Endodermal cell (in vitro differentiated cells): ENCODE data around the gene AMH. TPM values are rescaled to one million over a fixed set of nuclear protein-coding genes. Genes with fewer than 3 reads are reported as not detected.

Experiments used
- DNase-seq: peaks from one replicate; pipeline ENCODE4 v3.0.0-alpha.2; 2017
- H3K27ac ChIP-seq: 2 replicates; pipeline ENCODE4 v1.5.1; 2013; ENCODE audit warnings: mild to moderate bottlenecking, low read depth, low read length, moderate library complexity
- H3K27me3 ChIP-seq: 2 replicates; pipeline ENCODE4 v1.6.1; 2013; ENCODE audit warnings: mild to moderate bottlenecking, low read length, moderate library complexity; ENCODE audit not compliant: insufficient read depth, control insufficient read depth, poor library complexity, severe bottlenecking
- H3K36me3 ChIP-seq: 2 replicates; pipeline ENCODE4 v1.7.0; 2013; ENCODE audit warnings: mild to moderate bottlenecking, low read length, moderate library complexity; ENCODE audit not compliant: control insufficient read depth, insufficient read depth
- H3K4me1 ChIP-seq: one replicate; pipeline ENCODE4 v1.7.0; 2013; ENCODE audit warnings: low read length; ENCODE audit not compliant: control insufficient read depth, insufficient read depth
- H3K4me3 ChIP-seq: 2 replicates; pipeline ENCODE4 v1.5.1; 2013; ENCODE audit warnings: mild to moderate bottlenecking, low read length, moderate library complexity
- H3K9ac ChIP-seq: 2 replicates; pipeline ENCODE4 v1.6.1; 2013; ENCODE audit warnings: mild to moderate bottlenecking, low read length, moderate library complexity; ENCODE audit not compliant: poor library complexity, severe bottlenecking; ENCODE audit errors: extremely low read depth
- H3K9me3 ChIP-seq: 2 replicates; pipeline ENCODE4 v1.6.1; 2013; ENCODE audit warnings: mild to moderate bottlenecking, low read length, moderate library complexity; ENCODE audit not compliant: control insufficient read depth
- H3K27ac Mint-ChIP-seq: 2 replicates; pipeline ENCODE4 v1.8.0; 2020; ENCODE audit warnings: mixed read lengths
- H3K27me3 Mint-ChIP-seq: 2 replicates; pipeline ENCODE4 v1.8.0; 2021; ENCODE audit warnings: mild to moderate bottlenecking, mixed read lengths; ENCODE audit not compliant: insufficient read depth
- H3K36me3 Mint-ChIP-seq: 2 replicates; pipeline ENCODE4 v1.8.0; 2020; ENCODE audit warnings: low read depth, mixed read lengths
- H3K4me1 Mint-ChIP-seq: 2 replicates; pipeline ENCODE4 v1.8.0; 2020; ENCODE audit warnings: mixed read lengths
- H3K4me3 Mint-ChIP-seq: 2 replicates; pipeline ENCODE4 v1.8.0; 2020; ENCODE audit warnings: mild to moderate bottlenecking, moderate library complexity, mixed read lengths
- H3K9me3 Mint-ChIP-seq: 2 replicates; pipeline ENCODE4 v1.8.0; 2020; ENCODE audit warnings: mild to moderate bottlenecking, mixed read lengths
- WGBS, 2 experiments: methylation state at CpG; one replicate each; pipeline versions ENCODE4 v1.1.5 to v1.1.7; 2013; ENCODE audit warnings: missing lambda C conversion rate in 2 of 2, mixed read lengths in 1 of 2; ENCODE audit not compliant: insufficient coverage in 1 of 2, insufficient read length in 1 of 2; 5-methylcytosine and 5-hydroxymethylcytosine counted together
- total RNA-seq, 2 donors: library from RNA; stranded (reverse); fragmentation: NEBNext Ultra II Directional in 1 of 2; extraction: Animal tissue kit (Norgen Biotek cat#: 25700) in 1 of 2; gene quantifications; 2 replicates in 1 of 2; 3 replicates in 1 of 2; pipeline ENCODE4 v1.2.1, GENCODE V29; 2021
- TF ChIP-seq, protein P1 (sequence below): fragments of 200-600 bp; sonication (generic); conservative IDR thresholded peaks from 2 replicates; pipeline ENCODE4 v1.5.0; 2021; ENCODE audit warnings: antibody characterized with exemption, mild to moderate bottlenecking

The AMH gene
- total RNA-seq, 2 donors from 2014 or later = 20.5 to 35.1 TPM

DNA sequence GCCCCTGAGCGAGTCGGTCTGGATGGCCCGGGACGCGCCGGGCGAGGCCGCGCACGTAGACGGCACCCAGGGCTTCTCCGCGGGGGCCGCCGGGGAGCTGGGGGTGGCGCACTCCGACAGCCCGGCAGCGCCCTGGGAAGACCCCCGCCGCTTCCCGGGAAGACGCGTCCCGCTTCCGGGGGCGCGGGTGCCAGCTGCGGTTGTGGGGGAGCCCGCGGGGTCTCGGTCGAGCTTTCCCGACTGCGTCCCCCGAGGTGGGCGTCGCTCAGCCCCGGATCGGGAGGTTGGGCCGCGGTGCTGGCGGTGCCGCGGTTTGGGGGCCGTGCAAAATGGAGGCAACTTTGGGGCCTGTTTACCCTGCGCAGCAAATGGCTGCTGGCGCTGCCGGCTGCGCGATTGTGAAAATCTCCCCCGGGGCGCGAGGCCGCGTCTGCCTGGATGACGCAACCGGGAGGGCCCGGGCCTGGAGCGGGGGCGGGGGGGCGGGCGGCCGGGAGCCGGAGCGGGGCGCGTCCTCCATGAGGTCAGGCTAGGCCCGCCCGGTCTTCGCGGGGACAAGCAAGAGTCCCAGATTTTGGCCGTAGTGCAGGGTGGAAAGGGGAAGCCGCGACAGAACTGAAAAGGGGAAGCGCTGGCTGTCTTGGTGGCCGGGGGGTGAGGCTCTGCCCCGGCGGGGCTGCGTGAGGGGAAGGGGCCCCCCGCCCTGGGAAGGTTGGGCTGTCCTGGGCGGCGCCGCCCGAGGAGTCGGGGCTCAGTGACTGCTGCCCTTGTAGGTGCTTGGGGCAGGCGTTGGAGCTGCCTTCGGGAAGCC, 21.5 kb downstream of the AMH start:
- Mint-ChIP-seq H3K36me3 (peaks cover 20% of the 10 kb centered on the region), H3K27me3 (no peaks in the 10 kb centered on the region), H3K4me1 (peaks cover 15% of the 10 kb centered on the region), H3K4me3 (peak overlapping the region; percentile 90), H3K9me3 (no peaks in the 10 kb centered on the region), H3K27ac (no peak overlapping the region)
- H3K4me3 ChIP-seq = peak overlapping the region; percentile 86
- peaks cover 22% of the 10 kb centered on the region for H3K36me3 ChIP-seq
- peak overlapping the region; percentile 91 for H3K27ac ChIP-seq
- H3K27me3 ChIP-seq = no peaks in the 10 kb centered on the region
- peak overlapping the region; percentile 96 for H3K9ac ChIP-seq
- TF ChIP-seq, protein P1, sequence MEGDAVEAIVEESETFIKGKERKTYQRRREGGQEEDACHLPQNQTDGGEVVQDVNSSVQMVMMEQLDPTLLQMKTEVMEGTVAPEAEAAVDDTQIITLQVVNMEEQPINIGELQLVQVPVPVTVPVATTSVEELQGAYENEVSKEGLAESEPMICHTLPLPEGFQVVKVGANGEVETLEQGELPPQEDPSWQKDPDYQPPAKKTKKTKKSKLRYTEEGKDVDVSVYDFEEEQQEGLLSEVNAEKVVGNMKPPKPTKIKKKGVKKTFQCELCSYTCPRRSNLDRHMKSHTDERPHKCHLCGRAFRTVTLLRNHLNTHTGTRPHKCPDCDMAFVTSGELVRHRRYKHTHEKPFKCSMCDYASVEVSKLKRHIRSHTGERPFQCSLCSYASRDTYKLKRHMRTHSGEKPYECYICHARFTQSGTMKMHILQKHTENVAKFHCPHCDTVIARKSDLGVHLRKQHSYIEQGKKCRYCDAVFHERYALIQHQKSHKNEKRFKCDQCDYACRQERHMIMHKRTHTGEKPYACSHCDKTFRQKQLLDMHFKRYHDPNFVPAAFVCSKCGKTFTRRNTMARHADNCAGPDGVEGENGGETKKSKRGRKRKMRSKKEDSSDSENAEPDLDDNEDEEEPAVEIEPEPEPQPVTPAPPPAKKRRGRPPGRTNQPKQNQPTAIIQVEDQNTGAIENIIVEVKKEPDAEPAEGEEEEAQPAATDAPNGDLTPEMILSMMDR = no peak
- DNase-seq = peak; percentile 77
- no peaks in the 10 kb centered on the region for H3K9me3 ChIP-seq
- 0% methylated on average over 33 to 88 of the region's 88 CpGs for WGBS, 2 experiments
- peaks cover 7% of the 10 kb centered on the region for H3K4me1 ChIP-seq

DNA sequence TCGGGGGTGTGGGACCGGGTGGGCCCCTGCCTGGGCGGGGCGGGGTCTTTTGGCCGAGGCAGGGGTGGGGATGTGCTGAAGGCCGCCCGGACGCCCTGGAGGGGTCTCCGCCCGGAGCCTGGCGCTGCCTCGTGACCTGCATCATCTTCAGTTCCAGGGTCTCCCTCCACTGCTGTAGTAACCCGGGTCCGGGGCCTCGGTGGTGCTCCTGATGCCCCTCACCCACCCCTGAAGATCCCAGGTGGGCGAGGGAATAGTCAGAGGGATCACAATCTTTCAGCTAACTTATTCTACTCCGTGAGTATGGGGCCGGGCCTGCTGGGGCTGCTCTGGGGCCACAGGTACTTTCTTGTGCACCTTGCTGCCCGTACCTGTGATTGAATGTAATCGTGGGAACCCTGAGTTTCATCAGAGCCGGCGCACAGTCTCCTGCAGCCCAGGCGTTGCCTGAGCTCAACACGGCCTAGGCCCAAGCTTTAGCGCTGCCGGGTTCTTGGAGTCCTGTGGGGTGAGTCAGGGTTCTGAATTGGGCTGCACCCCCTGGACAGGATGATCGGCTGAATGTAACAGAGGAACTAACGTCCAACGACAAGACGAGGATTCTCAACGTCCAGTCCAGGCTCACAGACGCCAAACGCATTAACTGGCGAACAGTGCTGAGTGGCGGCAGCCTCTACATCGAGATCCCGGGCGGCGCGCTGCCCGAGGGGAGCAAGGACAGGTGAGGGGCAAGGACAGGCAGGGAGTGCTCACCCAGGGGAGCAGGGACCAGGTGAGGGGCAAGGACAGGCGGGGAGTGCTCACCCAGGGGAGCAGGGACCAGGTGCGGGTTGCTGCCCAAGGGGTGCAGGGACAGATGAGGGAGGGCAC, 22.3 kb downstream of the AMH start:
- Mint-ChIP-seq H3K36me3 (peaks cover 20% of the 10 kb centered on the region), H3K27me3 (no peaks in the 10 kb centered on the region), H3K9me3 (no peaks in the 10 kb centered on the region), H3K27ac (peak overlapping the region; percentile 90), H3K4me1 (peaks cover 15% of the 10 kb centered on the region), H3K4me3 (peak overlapping the region; percentile 90)
- peak overlapping the region; percentile 96 for H3K9ac ChIP-seq
- no peaks in the 10 kb centered on the region for H3K9me3 ChIP-seq
- no peak for DNase-seq
- no peaks in the 10 kb centered on the region for H3K27me3 ChIP-seq
- TF ChIP-seq, protein P1 = no peak
- H3K4me1 ChIP-seq = peaks cover 7% of the 10 kb centered on the region
- peaks cover 22% of the 10 kb centered on the region for H3K36me3 ChIP-seq
- H3K27ac ChIP-seq = peak overlapping the region; percentile 82
- peak overlapping the region; percentile 86 for H3K4me3 ChIP-seq
- 50% methylated on average over 38 to 43 of the region's 43 CpGs for WGBS, 2 experiments

DNA sequence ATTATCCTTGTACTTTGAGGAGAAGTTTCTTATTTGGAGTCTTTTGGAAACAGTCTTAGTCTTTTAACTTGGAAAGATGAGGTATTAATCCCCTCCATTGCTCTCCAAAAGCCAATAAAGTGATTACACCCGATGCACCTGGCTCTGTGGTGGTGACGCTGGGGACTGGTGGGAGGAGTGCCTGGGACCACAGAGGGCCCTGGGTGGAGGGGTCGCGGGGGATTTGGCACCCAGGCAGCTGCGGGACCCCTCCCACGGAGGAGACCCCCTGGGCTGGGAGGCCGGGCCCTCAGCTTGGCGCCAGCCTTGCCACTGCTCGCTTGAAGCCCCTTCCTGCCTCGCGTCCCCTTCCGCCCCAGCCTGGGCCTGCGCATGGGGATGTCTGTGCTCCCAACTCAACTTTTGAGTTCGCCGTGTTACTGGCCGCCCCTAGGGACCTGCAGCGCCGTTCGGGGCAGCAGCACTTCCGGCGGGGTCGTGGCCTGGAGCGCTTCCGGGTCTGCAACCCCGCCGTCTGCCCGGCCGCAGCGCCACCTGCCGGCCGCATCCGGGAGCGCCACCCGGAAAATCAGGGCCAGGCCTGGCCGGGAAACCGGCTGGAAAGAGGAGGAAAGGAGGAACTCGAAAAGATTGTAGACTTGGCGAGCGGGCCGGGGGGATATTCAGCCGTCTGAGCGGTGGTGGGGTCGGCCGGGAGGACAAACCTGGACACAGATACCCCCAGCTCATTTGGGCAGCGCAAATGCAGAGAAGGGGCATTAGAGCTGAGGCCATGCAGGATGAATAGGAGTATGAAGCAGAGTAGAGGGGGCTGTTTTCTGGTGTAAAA, 24.4 kb downstream of the AMH start:
- Mint-ChIP-seq H3K4me1 (peaks cover 15% of the 10 kb centered on the region), H3K4me3 (peak overlapping the region; percentile 90), H3K9me3 (no peaks in the 10 kb centered on the region), H3K27me3 (no peaks in the 10 kb centered on the region), H3K27ac (peak overlapping the region; percentile 88), H3K36me3 (peaks cover 20% of the 10 kb centered on the region)
- H3K9ac ChIP-seq = peak overlapping the region; percentile 16
- WGBS, 2 experiments = 19 to 32% methylated on average over 17 to 45 of the region's 45 CpGs
- peak overlapping the region; percentile 64 for H3K4me3 ChIP-seq
- H3K36me3 ChIP-seq = peaks cover 22% of the 10 kb centered on the region
- H3K27me3 ChIP-seq = no peaks in the 10 kb centered on the region
- TF ChIP-seq, protein P1 = peak; percentile 99
- peak; percentile 97 for DNase-seq
- peak overlapping the region; percentile 40 for H3K27ac ChIP-seq
- H3K9me3 ChIP-seq = no peaks in the 10 kb centered on the region
- H3K4me1 ChIP-seq = peaks cover 7% of the 10 kb centered on the region
